Right lobe of liver (tissue), 4 donors: Measurements from ENCODE around the gene SULF2.

Experiments
- POLR2A ChIP-seq: fragments of 450-650 bp; IDR thresholded peaks from one replicate; pipeline ENCODE4 v1.6.1; 2017; ENCODE audit warnings: antibody characterized with exemption, mild to moderate bottlenecking
- TF ChIP-seq, protein P1 (sequence below), 4 donors: fragments of 200-600 bp in 3 of 4; fragments of 450-650 bp in 1 of 4; IDR thresholded peaks; one replicate each; pipeline versions ENCODE4 v1.5.1 to v1.8.0; 2016 to 2022; ENCODE audit warnings: antibody characterized with exemption in 4 of 4, mild to moderate bottlenecking in 2 of 4
- donor health status: DM: no; HTN: no; CAD: no.
- donor health status: DM: no; HTN: no; CAD: no.
- donor health status: DM: no; HTN: yes; CAD: no.

GRCh38 chr20:47718398-47718797 is 66.9 kb downstream of the SULF2 start:
- TF ChIP-seq, protein P1, sequence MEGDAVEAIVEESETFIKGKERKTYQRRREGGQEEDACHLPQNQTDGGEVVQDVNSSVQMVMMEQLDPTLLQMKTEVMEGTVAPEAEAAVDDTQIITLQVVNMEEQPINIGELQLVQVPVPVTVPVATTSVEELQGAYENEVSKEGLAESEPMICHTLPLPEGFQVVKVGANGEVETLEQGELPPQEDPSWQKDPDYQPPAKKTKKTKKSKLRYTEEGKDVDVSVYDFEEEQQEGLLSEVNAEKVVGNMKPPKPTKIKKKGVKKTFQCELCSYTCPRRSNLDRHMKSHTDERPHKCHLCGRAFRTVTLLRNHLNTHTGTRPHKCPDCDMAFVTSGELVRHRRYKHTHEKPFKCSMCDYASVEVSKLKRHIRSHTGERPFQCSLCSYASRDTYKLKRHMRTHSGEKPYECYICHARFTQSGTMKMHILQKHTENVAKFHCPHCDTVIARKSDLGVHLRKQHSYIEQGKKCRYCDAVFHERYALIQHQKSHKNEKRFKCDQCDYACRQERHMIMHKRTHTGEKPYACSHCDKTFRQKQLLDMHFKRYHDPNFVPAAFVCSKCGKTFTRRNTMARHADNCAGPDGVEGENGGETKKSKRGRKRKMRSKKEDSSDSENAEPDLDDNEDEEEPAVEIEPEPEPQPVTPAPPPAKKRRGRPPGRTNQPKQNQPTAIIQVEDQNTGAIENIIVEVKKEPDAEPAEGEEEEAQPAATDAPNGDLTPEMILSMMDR (IDR thresholded peaks at IDR 0.05), result no peak
- TF ChIP-seq POLR2A, result no peak
